SK-N-MC (cell line): ENCODE data around the gene PCSK5.

Source experiments
- EZH2 ChIP-seq: fragments of 200-600 bp; sonication (generic); IDR thresholded peaks from one replicate; pipeline ENCODE4 v1.6.1; 2017; ENCODE audit warnings: antibody characterized with exemption
- FOXP2 ChIP-seq: optimal IDR thresholded peaks from 2 replicates; pipeline ENCODE3; 2011; ENCODE audit warnings: mild to moderate bottlenecking, moderate library complexity; ENCODE audit not compliant: insufficient read depth; ENCODE audit errors: extremely low read length, control extremely low read depth
- POLR2AphosphoS5 ChIP-seq: IDR thresholded peaks from 2 replicates; pipeline ENCODE4 v1.6.1; 2012; ENCODE audit warnings: mild to moderate bottlenecking, low read depth, low read length, borderline replicate concordance

DNA sequence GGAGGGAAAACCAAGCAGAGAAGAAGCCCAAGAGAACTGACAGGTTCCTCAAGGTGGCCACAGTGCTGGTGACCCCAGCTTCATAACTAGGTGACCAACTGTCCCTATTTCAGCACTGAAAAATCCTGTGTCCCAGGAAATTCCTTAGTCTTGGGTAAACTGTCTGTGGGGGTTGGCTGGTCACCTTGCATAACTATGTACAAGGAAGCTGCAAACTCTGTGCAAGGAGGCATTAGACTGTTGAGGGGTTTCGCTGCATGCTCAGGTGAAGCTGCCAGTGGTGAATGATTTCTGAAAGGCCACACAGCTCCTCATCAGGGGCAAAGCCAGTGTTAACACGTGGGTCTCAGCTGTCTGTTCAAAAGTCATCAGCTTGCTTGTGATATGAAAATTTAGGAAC is 36.9 kb downstream of the PCSK5 start:
- TF ChIP-seq POLR2AphosphoS5, result no peak
- TF ChIP-seq EZH2, result no peak
- TF ChIP-seq FOXP2, result no peak
